T-helper 1 cell treated with Interleukin-12 subunit alpha and Interleukin-12 subunit beta and Interleukin-4 antibody, amounts not matched to agents 30 μg/mL and 1 μg/mL, for 36 hours (primary cell): ENCODE results near the gene NRM.
"Not testable (repeated sequence)": the region's sequence is repeated elsewhere in the genome, so short reads cannot be mapped to it uniquely, and the experiment has no call there.

Source experiments
- H3K27ac Mint-ChIP-seq: one replicate; pipeline ENCODE4 v1.8.0; 2021; ENCODE audit warnings: mild to moderate bottlenecking, mixed read lengths
- H3K27me3 Mint-ChIP-seq: one replicate; pipeline ENCODE4 v1.8.0; 2021; ENCODE audit warnings: low read depth, mixed read lengths
- H3K36me3 Mint-ChIP-seq: one replicate; pipeline ENCODE4 v1.8.0; 2021; ENCODE audit warnings: low read depth, mixed read lengths
- H3K4me1 Mint-ChIP-seq: one replicate; pipeline ENCODE4 v1.8.0; 2021; ENCODE audit warnings: low read depth, mixed read lengths
- H3K4me3 Mint-ChIP-seq: one replicate; pipeline ENCODE4 v1.8.0; 2021; ENCODE audit warnings: mild to moderate bottlenecking, moderate library complexity, mixed read lengths
- H3K9me3 Mint-ChIP-seq: one replicate; pipeline ENCODE4 v1.8.0; 2021; ENCODE audit warnings: mixed read lengths

The NRM gene

DNA sequence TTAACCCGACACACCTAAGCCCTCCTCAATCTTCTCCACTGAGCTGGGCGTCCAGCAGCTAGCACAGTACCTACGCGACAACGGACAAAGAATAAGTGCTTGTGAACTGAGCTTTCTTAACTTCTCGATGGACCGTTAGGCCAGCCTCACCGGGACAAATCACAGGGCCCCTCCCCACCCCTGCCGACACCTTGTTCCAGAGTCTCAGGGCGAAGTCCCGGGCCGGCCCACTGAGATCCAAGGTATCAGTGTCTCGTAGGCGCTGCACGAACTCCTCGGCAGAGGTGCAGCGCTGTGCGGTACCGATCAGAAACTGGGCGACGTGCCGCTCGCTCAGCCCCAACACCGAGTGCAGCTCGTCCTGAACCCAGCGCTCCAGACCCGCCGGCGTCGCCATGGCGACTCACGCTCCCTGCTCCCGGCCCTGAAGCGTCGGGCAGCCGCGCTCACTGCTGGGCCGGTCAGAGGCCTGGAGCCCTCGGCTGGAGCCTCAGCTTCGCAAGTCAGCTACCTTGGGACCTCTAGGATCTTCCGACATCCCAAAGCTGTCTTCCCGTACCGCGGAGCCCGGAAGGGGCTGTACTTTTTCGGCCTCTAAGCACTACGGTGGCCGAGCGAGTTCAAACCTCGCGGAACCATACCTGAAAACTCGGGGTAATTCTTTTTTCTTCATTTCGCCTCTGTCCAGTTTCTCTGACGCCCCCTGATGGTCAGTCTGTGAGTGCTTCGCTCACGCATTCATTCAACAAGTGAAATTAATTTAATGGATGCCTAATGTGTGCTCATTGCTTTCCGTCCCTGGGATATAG lies 18.1 kb downstream of the NRM start, which contains the start of gene DHX16:
DHX16 (minus strand) TSS at position 562 of the 809 bp plus-strand sequence; CDS start at position 397, 165 bp downstream.
- H3K36me3 Mint-ChIP-seq, result peaks cover 36% of the 10 kb centered on the region
- H3K4me1 Mint-ChIP-seq, result peaks cover 30% of the 10 kb centered on the region
- peak within 1 kb of the TSS; percentile 86 for H3K27ac Mint-ChIP-seq
- no peaks in the 10 kb centered on the region for H3K9me3 Mint-ChIP-seq
- peak within 1 kb of the TSS; percentile 90 for H3K4me3 Mint-ChIP-seq
- no peaks in the 10 kb centered on the region for H3K27me3 Mint-ChIP-seq

DNA sequence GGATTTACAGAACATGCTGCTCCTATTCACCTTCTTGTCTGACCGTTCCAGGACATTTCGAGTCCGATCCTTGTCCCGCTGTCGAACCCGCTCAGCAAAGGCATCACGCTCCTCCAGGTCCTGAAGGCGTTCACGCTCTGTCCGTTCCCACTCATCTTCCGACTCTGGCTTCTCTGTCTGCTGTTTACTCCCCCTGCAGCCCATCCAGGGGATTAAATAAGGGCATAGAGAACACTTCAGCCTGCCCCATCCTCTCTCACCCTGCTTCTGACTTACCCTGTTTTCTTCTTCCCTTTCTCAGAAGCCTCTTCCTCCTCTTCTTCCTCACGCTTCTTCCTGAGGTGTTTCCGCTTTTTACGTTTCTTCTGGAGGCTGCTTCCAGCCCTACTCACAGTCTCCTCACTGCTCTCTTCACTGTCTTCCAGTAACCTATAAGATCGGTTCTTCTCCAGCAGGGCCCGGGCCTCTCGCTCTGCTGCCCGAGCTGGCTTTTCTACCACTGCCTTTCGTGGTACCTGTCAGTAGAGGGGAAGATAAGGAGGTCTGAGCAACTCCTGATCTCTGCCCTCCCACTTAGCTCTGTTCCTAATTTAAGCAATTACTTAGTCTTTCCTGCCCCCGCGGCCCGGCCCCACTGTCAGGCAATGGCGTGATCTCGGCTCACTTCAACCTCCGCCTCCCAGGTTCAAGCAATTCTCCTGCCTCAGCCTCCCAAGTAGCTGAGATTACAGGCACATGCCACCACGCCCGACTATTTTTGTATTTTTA lies 19.8 kb downstream of the NRM start:
- no peaks in the 10 kb centered on the region for H3K9me3 Mint-ChIP-seq
- peaks cover 27% of the 10 kb centered on the region for H3K4me1 Mint-ChIP-seq
- H3K4me3 Mint-ChIP-seq, result peak overlapping the region; percentile 73
- no peaks in the 10 kb centered on the region for H3K27me3 Mint-ChIP-seq
- peaks cover 31% of the 10 kb centered on the region for H3K36me3 Mint-ChIP-seq
- peak overlapping the region; percentile 39 for H3K27ac Mint-ChIP-seq

GRCh38 chr6:30666300-30666699 lies 24.5 kb downstream of the NRM start:
- H3K27ac Mint-ChIP-seq, H3K4me3 Mint-ChIP-seq, H3K27me3 Mint-ChIP-seq, H3K9me3 Mint-ChIP-seq: not testable (repeated sequence)
- Mint-ChIP-seq H3K4me1 (peaks cover 15% of the 10 kb centered on the region), H3K36me3 (peaks cover 51% of the 10 kb centered on the region)

DNA sequence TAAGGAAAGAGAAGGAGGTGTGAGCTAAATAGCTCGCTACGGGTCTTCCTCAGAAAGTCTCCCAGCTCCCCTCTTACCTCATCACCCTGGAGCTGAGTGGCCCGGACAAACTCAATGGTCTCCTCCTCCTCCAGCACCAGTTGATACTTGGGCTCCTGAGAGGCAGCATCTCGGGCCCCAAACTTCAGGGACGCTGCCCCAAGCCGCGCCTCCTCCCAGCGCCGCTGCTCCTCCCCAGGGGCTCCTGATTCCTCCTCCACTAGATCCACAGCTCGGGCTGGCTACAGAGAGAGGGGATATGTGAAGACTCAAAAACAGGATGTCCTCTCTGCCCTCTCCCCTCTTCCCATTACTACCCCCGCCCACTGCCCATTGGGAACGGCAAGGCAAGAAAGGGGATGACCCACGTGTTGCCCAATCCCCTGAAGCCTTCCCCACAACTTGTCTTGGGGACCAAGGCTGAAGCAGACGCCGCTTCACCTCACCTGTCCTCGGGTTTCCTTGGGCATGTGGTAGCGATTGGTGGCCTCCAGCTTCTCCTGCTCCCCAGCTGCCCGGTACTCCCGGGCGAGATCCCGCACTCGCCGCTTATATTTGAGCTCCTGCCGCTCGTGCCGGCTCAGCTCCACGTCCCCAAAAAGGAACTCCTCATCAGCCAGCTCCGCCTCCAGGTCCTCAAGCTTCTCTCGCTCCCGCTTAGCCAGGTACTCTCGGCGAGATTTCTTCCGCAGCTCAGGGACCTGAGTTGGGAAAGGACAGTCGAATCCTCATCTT lies 25.6 kb downstream of the NRM start:
- Mint-ChIP-seq H3K27me3 (no peaks in the 10 kb centered on the region), H3K36me3 (peaks cover 44% of the 10 kb centered on the region), H3K4me1 (peaks cover 5% of the 10 kb centered on the region), H3K9me3 (no peaks in the 10 kb centered on the region), H3K27ac (no peak overlapping the region), H3K4me3 (no peak overlapping the region)

DNA sequence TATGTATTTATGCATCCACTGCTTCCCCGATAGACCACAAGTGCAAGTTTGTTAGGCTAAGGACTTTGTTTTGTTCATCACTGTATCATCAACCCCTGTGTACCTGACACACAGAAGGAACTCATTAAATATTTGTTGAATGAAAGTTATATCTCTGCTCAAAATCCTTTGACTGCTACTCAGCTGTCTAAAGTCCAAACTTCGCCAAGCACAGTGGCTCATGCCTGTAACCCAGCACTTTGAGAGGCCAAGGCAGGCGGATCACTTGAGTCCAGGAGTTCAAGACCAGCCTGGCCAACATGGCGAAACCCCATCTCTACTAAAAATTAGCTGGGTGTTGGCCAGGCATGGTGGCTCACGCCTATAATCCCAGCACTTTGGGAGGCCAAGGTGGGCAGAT lies 32.9 kb downstream of the NRM start:
- Mint-ChIP-seq H3K27ac (peak overlapping the region; percentile 12), H3K36me3 (peaks cover 58% of the 10 kb centered on the region)
- not testable (repeated sequence) for H3K27me3 Mint-ChIP-seq, H3K4me1 Mint-ChIP-seq, H3K4me3 Mint-ChIP-seq, H3K9me3 Mint-ChIP-seq

GRCh38 chr6:30657454-30657853 lies 33.3 kb downstream of the NRM start:
- peaks cover 53% of the 10 kb centered on the region for H3K36me3 Mint-ChIP-seq
- no peaks in the 10 kb centered on the region for H3K9me3 Mint-ChIP-seq
- H3K27ac Mint-ChIP-seq, result peak overlapping the region; percentile 12
- no peak overlapping the region for H3K4me3 Mint-ChIP-seq
- H3K27me3 Mint-ChIP-seq, result no peaks in the 10 kb centered on the region
- H3K4me1 Mint-ChIP-seq, result no peaks in the 10 kb centered on the region

DNA sequence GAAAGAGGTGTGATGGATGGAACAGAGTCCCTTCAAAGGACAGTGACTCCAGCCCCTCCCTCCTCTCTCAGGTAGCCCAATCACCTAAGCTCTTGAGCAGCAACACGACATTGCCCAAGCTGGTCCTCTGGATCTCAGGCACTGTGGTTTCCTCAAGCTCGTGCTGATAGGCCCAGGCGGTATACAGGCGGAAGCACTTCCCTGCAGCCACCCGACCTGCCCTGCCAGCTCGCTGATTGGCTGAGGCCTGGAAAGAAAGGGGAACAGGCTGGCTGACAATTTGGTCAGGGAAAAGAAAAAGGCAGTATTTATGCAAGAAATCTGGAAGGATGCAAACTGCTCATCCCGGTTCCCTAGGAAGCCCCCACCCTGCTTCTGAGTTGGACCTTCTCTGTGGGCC lies 34.3 kb downstream of the NRM start:
- Mint-ChIP-seq H3K27me3 (no peaks in the 10 kb centered on the region), H3K4me3 (no peak overlapping the region), H3K9me3 (no peaks in the 10 kb centered on the region), H3K4me1 (no peaks in the 10 kb centered on the region), H3K27ac (no peak overlapping the region), H3K36me3 (peaks cover 52% of the 10 kb centered on the region)

- no peaks in the 10 kb centered on the region for H3K9me3 Mint-ChIP-seq
- H3K27ac Mint-ChIP-seq, result no peak overlapping the region
- H3K4me3 Mint-ChIP-seq, result no peak overlapping the region
- H3K27me3 Mint-ChIP-seq, result no peaks in the 10 kb centered on the region
- peaks cover 2% of the 10 kb centered on the region for H3K4me1 Mint-ChIP-seq
- peaks cover 55% of the 10 kb centered on the region for H3K36me3 Mint-ChIP-seq
Observed at GRCh38 chr6:30655743-30656094, 35.1 kb downstream of the NRM start.

GRCh38 chr6:30654798-30655742 lies 35.7 kb downstream of the NRM start:
- Mint-ChIP-seq H3K27ac (no peak overlapping the region), H3K9me3 (no peaks in the 10 kb centered on the region), H3K36me3 (peaks cover 53% of the 10 kb centered on the region), H3K4me1 (peaks cover 2% of the 10 kb centered on the region), H3K27me3 (no peaks in the 10 kb centered on the region), H3K4me3 (no peak overlapping the region)

- peaks cover 39% of the 10 kb centered on the region for H3K36me3 Mint-ChIP-seq
- H3K27ac Mint-ChIP-seq, result no peak overlapping the region
- no peaks in the 10 kb centered on the region for H3K27me3 Mint-ChIP-seq
- no peak overlapping the region for H3K4me3 Mint-ChIP-seq
- H3K9me3 Mint-ChIP-seq, result no peaks in the 10 kb centered on the region
- peaks cover 11% of the 10 kb centered on the region for H3K4me1 Mint-ChIP-seq
Observed at GRCh38 chr6:30651143-30651542, 39.6 kb downstream of the NRM start.

DNA sequence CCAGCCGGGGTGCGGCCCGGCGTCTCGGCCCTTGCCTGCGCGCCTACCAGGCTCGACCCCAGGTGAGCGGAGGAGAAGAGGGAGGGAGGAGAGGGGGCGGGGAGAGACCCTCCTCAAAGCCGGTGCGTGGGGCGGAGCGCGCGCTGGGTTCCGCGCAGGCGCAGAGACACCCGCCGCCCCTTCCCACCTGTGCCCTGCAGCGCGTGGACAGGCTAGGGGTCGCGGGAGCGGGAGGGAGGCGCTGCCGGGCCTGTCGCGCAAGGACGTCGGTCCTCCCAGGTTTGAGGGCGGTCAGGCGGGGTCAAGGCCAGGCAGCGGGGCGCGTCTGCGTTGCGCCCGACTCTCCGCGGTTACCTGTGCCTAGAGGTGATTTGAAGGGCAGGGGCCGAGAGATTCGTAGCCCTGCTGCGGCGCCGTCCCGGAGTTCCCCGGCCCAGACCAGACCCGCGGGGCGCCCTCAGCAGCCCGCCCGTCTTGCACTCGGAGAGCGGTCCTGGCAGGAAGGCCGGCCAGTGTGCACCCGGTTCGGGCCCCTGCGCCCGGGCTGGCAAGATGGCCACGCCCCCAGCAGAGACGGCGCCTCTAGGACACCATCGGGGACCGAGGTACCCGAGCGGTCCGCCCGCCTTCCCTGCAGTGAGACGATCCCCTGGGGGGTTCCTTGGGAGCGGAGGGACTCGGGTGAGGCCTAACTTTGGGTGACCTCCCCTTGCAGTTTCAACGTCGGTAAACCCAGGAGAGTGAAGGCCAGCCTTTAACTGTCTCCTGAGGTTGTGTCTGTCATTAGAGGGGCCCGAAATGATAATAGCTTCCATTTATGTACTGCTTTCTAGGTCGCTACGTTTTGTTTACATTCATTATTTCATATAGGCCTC lies 43.3 kb downstream of the NRM start:
- Mint-ChIP-seq H3K9me3 (no peaks in the 10 kb centered on the region), H3K27me3 (no peaks in the 10 kb centered on the region), H3K4me1 (peaks cover 20% of the 10 kb centered on the region), H3K4me3 (peak overlapping the region; percentile 81), H3K36me3 (peaks cover 22% of the 10 kb centered on the region), H3K27ac (peak overlapping the region; percentile 89)

DNA sequence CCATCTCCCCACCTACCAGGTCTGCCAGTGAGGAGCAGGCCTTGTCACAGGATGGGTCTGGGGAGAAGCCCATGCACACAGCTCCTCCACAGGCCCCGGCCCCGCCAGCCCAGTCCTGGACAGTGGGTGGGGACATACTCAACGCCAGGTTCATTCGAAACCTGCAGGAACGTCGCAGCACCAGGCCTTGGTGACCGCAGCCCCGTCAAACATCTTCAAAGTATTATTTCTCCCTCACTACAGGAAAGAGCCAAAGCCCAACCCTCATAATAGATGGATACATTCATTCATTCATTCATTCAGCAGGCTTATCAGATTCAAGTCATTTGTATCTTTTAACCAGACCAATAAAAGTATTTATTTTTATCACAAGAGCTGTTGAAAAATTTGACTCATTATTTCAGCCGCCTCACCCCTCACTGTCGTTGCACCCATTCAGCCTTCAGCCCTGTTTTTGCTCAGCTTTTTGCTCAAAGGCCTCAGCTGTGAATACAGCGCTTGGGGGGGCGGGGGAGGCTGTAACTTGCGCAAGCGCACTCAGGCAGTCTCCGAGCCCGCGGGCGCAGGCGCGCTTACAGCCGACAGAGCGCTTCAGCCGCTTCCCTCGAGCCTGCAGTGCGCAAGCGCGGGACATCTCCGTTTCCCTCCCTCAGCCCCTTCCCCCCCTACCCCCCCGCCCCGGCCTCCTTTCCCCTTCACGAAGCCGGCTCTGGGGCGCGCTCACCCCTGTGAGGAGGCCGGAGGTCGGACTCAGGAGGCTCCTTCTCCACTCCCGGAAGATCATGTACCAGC lies 44.1 kb downstream of the NRM start, which contains the start of gene C6orf136:
C6orf136 (plus strand) TSS at position 684 of the 792 bp plus-strand sequence; CDS start at position 783, 99 bp downstream.
- H3K36me3 Mint-ChIP-seq, result peaks cover 14% of the 10 kb centered on the region
- H3K27me3 Mint-ChIP-seq, result no peaks in the 10 kb centered on the region

More for the DNA sequence above, 44.1 kb downstream of the NRM start, which contains the start of gene C6orf136:
- H3K4me1 Mint-ChIP-seq, result peaks cover 20% of the 10 kb centered on the region
- peak within 1 kb of the TSS; percentile 81 for H3K4me3 Mint-ChIP-seq
- H3K27ac Mint-ChIP-seq, result peak within 1 kb of the TSS; percentile 89
- H3K9me3 Mint-ChIP-seq, result no peaks in the 10 kb centered on the region
